Suprapubic skin (tissue), 4 donors: ENCODE measurements around the gene LRRC2. TPM values are rescaled to one million over a fixed set of nuclear protein-coding genes. Genes with fewer than 3 reads are reported as not detected.

ENCODE experiments used
- DNase-seq, 2 donors: peaks; one replicate each; pipeline ENCODE4 v3.0.0-alpha.2; 2019; ENCODE audit warnings: low spot score in 2 of 2
- H3K27ac ChIP-seq: fragments of 200-600 bp; sonication (generic); one replicate; pipeline ENCODE4 v1.5.1; 2019
- H3K27me3 ChIP-seq: fragments of 200-600 bp; sonication (generic); one replicate; pipeline ENCODE4 v1.5.1; 2019
- H3K36me3 ChIP-seq: fragments of 200-600 bp; sonication (generic); one replicate; pipeline ENCODE4 v1.5.1; 2019
- H3K4me1 ChIP-seq: fragments of 200-600 bp; sonication (generic); one replicate; pipeline ENCODE4 v1.5.1; 2019
- H3K4me3 ChIP-seq: fragments of 200-600 bp; sonication (generic); one replicate; pipeline ENCODE4 v1.5.1; 2019; ENCODE audit warnings: mild to moderate bottlenecking
- H3K9me3 ChIP-seq: fragments of 200-600 bp; sonication (generic); one replicate; pipeline ENCODE4 v1.5.1; 2019
- EP300 ChIP-seq: sonication (generic); formaldehyde crosslinking; IDR thresholded peaks from one replicate; pipeline ENCODE4 v1.6.1; 2017; ENCODE audit warnings: antibody characterized with exemption
- POLR2A ChIP-seq, 2 donors: fragments of 450-650 bp; IDR thresholded peaks; one replicate each; pipeline ENCODE4 v1.6.1; 2017; ENCODE audit warnings: antibody characterized with exemption in 2 of 2, mild to moderate bottlenecking in 2 of 2, moderate library complexity in 2 of 2
- POLR2AphosphoS5 ChIP-seq, 3 donors: sonication (generic); formaldehyde crosslinking; IDR thresholded peaks; one replicate each; pipeline ENCODE4 v1.6.1; 2017; ENCODE audit warnings: antibody characterized with exemption in 3 of 3
- whole genome bisulfite sequencing: methylation state at CpG from one replicate; pipeline ENCODE4 v1.1.5; 2018; 5-methylcytosine and 5-hydroxymethylcytosine counted together
- total RNA-seq, 4 donors: library from RNA; depleted of rRNA; stranded (reverse); fragments of >200 nt; gene quantifications; one replicate each; pipeline ENCODE4 v1.1.0, GENCODE V29; 2016
- TF ChIP-seq, protein P1 (sequence below), 2 donors: fragments of 200-600 bp in 1 of 2; fragments of 450-650 bp in 1 of 2; sonication (generic) in 1 of 2; IDR thresholded peaks; one replicate each; pipeline ENCODE4 v1.5.1; 2016 to 2019; ENCODE audit warnings: antibody characterized with exemption in 2 of 2, mild to moderate bottlenecking in 1 of 2, moderate library complexity in 1 of 2

The LRRC2 gene
- total RNA-seq, 4 donors from 2014 or later, result 0.83 to 3.7 (median 2.6) TPM

DNA sequence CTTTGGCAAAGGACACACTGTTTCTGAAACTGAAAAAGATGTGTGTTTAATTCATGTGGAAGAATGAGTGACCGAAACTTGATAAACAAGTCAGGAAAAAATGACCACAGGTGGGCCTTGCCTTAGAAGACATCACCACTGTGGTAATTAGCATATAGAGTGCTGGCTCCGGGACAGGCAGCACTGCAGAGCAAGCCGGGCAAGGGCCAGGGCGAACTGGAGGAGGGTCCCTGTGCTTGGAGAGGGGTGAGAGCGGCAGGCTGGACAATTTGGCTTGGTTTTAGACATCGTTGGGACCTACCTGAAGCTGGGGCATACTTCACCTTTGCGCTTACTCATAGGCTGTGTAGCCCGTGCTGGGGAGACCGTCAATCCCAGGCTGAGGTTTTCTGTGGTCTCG lies 60.1 kb downstream of the LRRC2 start:
- no peak overlapping the region for H3K27ac ChIP-seq
- H3K27me3 ChIP-seq, result no peaks in the 10 kb centered on the region
- TF ChIP-seq EP300 (no peak), POLR2AphosphoS5 (IDR thresholded peaks at IDR 0.05) (no peak), POLR2A (IDR thresholded peaks at IDR 0.05) (no peak)
- TF ChIP-seq, protein P1, sequence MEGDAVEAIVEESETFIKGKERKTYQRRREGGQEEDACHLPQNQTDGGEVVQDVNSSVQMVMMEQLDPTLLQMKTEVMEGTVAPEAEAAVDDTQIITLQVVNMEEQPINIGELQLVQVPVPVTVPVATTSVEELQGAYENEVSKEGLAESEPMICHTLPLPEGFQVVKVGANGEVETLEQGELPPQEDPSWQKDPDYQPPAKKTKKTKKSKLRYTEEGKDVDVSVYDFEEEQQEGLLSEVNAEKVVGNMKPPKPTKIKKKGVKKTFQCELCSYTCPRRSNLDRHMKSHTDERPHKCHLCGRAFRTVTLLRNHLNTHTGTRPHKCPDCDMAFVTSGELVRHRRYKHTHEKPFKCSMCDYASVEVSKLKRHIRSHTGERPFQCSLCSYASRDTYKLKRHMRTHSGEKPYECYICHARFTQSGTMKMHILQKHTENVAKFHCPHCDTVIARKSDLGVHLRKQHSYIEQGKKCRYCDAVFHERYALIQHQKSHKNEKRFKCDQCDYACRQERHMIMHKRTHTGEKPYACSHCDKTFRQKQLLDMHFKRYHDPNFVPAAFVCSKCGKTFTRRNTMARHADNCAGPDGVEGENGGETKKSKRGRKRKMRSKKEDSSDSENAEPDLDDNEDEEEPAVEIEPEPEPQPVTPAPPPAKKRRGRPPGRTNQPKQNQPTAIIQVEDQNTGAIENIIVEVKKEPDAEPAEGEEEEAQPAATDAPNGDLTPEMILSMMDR (IDR thresholded peaks at IDR 0.05), result no peak
- no peaks in the 10 kb centered on the region for H3K4me1 ChIP-seq
- H3K9me3 ChIP-seq, result no peaks in the 10 kb centered on the region
- H3K36me3 ChIP-seq, result no peaks in the 10 kb centered on the region
- WGBS, result 89% methylated on average over 10 of the region's 10 CpGs
- DNase-seq, result no peak
- no peak overlapping the region for H3K4me3 ChIP-seq

DNA sequence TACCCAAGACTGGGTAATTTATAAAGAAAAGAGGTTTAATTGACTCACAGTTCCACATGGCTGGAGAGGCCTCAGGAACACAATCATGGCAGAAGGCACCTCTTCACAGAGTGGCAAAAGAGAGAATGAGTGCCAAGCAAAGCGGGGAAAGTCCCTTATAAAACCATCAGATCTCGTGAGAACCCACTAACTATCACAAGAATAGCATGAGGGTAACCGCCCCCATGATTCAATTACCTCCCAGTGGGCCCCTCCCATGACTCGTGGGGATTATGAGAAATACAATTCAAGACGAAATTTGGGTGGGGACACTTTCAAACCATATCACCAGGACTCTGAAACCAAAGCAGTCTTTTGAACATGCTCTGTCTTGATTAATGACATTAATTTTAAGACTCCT lies 61.3 kb downstream of the LRRC2 start:
- WGBS, result 48% methylated on average over 5 of the region's 5 CpGs
- Histone ChIP-seq H3K27ac (no peak overlapping the region), H3K4me1 (no peaks in the 10 kb centered on the region), H3K36me3 (no peaks in the 10 kb centered on the region), H3K4me3 (no peak overlapping the region), H3K27me3 (no peaks in the 10 kb centered on the region), H3K9me3 (no peaks in the 10 kb centered on the region)
- no peak for TF ChIP-seq POLR2A (IDR thresholded peaks at IDR 0.05)
- no peak for TF ChIP-seq EP300
- TF ChIP-seq POLR2AphosphoS5 (IDR thresholded peaks at IDR 0.05), result no peak
- TF ChIP-seq, protein P1 (IDR thresholded peaks at IDR 0.05), result no peak
- DNase-seq, result no peak

DNA sequence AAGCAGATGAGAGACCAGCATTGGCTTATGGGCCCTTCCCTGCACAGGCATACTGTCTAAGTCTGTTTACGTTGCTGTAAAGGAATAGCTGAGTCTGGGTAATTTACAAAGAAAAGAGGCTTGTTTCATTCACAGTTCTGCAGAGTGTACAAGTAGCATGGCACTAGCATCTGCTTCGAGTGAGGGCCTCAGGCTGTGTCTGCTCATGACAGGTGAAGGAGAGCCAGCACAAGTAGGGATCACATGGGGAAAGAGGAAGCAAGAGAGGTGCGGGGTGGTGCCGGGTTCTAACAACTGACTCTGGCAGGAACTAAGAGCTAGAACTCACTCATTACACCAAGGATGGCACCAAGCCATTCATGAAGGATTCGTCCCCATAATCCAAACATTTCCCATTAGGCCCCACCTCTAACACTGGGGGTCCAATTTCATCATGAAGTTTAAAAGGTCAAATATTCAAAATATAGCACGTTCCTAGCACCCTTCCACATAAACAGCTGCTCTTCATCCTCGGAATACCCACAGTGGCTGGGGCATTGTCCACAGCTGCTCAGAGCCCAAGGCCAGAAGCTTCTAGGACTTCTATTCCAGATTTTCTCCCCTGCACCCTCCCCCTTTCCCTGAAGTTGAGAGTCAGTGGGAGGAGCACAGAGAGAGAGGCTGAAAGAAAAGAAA lies 62.8 kb downstream of the LRRC2 start:
- no peak for TF ChIP-seq POLR2A (IDR thresholded peaks at IDR 0.05)
- TF ChIP-seq POLR2AphosphoS5 (IDR thresholded peaks at IDR 0.05), result no peak
- TF ChIP-seq, protein P1 (IDR thresholded peaks at IDR 0.05), result no peak
- no peak for TF ChIP-seq EP300
- 71% methylated on average over 7 of the region's 7 CpGs for WGBS

DNA sequence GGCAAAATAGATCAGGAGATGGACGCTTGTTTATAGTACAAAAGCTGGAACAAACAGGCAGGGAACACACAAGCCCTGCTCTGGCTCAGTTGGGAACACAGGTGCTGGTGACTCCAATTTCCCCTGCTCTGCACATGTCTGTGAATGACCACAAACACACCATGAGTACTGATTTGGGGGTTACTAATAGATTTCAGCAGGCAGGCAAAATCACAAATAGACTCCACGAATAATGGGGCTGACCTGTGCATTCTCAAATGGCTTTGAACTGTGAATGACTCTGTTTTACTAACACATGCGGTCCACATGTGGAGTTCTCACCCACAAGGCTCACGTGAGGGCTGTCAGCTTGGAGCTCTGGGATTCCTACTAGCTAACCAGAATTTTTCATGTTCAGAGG lies 64.4 kb downstream of the LRRC2 start:
- 78% methylated on average over 4 of the region's 4 CpGs for WGBS
- TF ChIP-seq POLR2AphosphoS5 (IDR thresholded peaks at IDR 0.05) (no peak), POLR2A (IDR thresholded peaks at IDR 0.05) (no peak), EP300 (no peak)
- TF ChIP-seq, protein P1 (IDR thresholded peaks at IDR 0.05), result no peak
- H3K27ac ChIP-seq, result no peak overlapping the region
- H3K9me3 ChIP-seq, result no peaks in the 10 kb centered on the region
- H3K36me3 ChIP-seq, result no peaks in the 10 kb centered on the region
- no peaks in the 10 kb centered on the region for H3K4me1 ChIP-seq
- DNase-seq, result no peak
- no peak overlapping the region for H3K4me3 ChIP-seq
- no peaks in the 10 kb centered on the region for H3K27me3 ChIP-seq

More for the DNA sequence above, 62.8 kb downstream of the LRRC2 start:
- Histone ChIP-seq H3K4me1 (no peaks in the 10 kb centered on the region), H3K27me3 (no peaks in the 10 kb centered on the region), H3K27ac (no peak overlapping the region), H3K36me3 (no peaks in the 10 kb centered on the region), H3K9me3 (no peaks in the 10 kb centered on the region), H3K4me3 (no peak overlapping the region)
- no peak for DNase-seq

DNA sequence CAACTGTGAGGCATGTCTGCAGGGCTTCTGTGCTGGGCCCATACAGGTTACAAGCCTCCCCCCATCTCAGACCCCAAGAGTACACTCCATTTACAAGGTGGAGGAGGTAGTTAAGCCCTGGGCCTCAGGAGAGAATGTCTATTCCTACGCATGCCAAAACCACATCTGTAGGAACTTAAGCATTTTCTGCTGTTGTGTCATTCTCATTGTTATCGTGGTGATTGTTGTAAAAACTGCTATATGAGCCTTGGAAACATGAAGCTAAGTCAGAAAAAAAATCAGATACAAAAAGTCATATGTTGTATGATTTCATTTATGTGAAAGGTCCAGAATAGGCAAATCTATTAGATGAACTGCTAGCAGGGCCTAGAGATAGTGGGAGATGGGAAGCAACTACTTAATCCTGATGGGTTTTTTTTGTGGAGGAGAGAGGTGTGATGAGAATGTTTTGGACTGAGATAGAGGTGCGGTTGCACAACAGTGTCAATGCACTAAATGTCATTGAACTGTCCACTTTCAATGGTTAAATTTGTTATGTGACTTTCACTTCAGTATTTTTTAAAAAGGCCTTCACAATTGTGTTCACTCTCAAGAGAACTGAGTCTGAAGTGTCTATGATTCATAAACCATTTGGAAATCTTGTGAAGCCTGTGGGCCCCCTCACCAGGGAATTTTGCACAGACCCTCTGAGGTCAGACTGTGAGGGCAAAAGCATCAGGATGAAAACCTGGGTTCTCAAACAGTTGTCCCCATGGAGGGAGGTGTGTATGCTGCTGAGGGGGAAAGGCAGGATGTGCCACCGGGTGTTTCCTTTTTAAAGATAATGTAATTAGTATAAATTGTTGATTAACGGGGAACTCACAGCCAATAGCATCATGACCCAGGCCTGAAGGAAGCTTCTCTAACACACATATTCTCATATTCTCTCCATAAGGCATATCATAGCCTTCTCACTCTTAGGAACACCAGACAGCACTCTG lies 65.2 kb downstream of the LRRC2 start:
- Histone ChIP-seq H3K27ac (no peak overlapping the region), H3K4me3 (no peak overlapping the region), H3K9me3 (no peaks in the 10 kb centered on the region), H3K36me3 (no peaks in the 10 kb centered on the region), H3K4me1 (no peaks in the 10 kb centered on the region), H3K27me3 (no peaks in the 10 kb centered on the region)
- TF ChIP-seq POLR2A (IDR thresholded peaks at IDR 0.05) (no peak), EP300 (no peak), POLR2AphosphoS5 (IDR thresholded peaks at IDR 0.05) (no peak)
- TF ChIP-seq, protein P1 (IDR thresholded peaks at IDR 0.05), result no peak
- DNase-seq, result no peak
- 76% methylated on average over 5 of the region's 5 CpGs for WGBS
